ENCODE measurements around the gene AP4M1.

GRCh38 chr7:100057006-100057405, 44.4 kb upstream of the AP4M1 start:
- no peak for TF ChIP-seq CTCF (IDR thresholded peaks at IDR 0.05; ENCODE audit: low read length)
- no peak for TF ChIP-seq EZH2 (IDR thresholded peaks at IDR 0.05; ENCODE audit: borderline replicate concordance, low read length)
